ENCODE measurements around the gene NEU3.

Gene NEU3

DNA sequence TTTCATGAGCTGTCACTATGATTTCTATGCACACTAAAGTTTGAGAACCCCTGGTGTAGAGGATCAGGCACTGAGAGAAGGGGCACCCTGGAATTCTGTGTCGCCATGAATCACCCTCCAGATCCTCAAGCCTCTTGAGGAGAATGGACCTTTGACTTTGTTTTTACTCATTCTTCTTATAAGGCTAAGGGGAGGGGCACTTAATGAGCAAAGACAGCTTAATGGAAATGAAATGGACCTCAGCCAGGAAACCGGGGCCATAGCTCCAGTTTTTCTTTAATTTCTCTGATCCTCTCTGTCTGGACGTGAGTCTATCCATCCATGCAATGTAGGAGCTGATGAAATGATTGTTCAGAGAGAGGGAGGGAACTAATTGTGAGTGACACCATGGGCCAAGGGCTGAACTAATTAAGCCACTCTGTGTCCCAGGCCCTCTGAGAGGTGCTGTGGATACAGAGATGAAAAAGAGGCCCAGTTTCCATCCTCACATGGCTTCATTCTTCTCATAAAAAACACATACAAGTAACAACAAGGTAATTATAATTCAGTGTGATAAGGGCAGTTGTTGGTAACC, 75.1 kb downstream of the NEU3 start:
- DNase-seq (ENCODE audit: low read depth): no peak

DNA sequence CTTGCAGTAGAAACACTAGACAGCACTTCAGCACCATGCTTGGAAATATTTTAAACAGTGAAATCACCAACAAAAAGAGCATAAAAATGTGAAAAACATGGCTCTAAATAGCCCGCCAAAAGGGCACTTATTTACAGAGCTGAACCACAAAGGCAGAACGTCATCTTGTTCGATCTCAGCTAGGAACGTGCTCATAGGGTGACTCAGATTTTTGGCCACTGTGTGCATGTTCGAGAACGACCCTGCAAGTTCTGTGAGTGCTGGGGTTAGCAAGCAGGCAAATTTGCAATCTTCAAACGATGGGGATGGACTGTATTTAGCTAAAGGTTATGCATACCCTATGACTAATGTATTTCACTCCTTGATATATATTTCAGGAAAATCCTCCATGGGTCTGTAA, 77.3 kb downstream of the NEU3 start:
- DNase-seq (ENCODE audit: low read depth): no peak
